Measurements from ENCODE around the gene DNAH12. TPM values are rescaled to one million over a fixed set of nuclear protein-coding genes. Genes with fewer than 3 reads are reported as not detected.

Gene DNAH12
- polyA plus RNA-seq, 2 of the 4 experiments (the other 2 are of a cell fraction): 0.05 to 0.09 TPM

DNA sequence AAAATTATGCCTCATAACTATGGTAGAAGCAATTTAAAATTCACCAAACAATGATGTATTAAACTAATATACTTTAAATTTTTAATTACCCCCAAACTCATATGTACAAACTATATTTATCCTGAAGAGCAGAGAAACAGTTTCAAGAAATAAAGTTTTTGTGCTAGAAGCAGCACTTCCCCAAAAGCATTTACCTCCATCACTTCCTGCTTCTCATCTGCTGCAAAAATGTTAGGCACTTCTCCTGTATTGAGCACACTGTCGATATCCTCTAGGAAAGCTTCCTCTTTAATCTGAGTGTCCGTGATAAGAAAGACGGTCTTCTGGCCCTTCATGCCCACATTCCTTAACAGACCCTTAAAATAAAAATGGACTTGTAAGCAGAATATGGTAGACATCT is 150.2 kb downstream of the DNAH12 start:
- CTCF ChIA-PET: interaction anchor here (0.6 kb wide), 1 partner anchor 570 kb away, joined by 4 read pairs; no protein-coding TSS in a partner anchor
- no peak for ATAC-seq
- POLR2A ChIA-PET: no interaction called here

DNA sequence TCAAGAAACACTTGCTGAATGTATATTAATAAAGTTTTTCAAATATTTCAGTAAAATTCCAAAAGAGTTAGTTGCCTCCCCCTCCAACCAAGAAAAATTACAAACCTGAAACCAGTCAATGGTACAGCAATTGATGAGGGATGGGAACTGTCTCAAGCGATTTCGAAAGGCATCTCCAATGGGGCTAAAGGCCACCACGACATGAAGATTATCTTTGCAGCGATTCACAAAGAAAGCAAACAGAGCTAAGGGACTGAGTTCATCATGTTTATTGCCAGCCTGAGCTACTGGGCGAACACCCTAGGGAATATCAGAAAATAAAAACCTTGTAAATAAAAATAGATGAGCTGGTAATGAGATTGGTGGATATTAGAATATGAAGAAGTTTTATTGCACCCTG is 152.4 kb downstream of the DNAH12 start:
- H3K27ac ChIP-seq: no peak overlapping the region
- POLR2A ChIA-PET: no interaction called here
- H3K4me1 ChIP-seq: no peaks in the 10 kb centered on the region
- DNase-seq (ENCODE audit: low read depth in 1 of 2, low spot score in 1 of 2) (no peak), ATAC-seq (no peak), FAIRE-seq (no peak)
- no peak overlapping the region for H3K4me2 ChIP-seq
- no peaks in the 10 kb centered on the region for H3K9me3 ChIP-seq
- CTCF ChIA-PET: no interaction called here
- WGBS (ENCODE audit: missing lambda C conversion rate): 51% methylated on average over 5 of the region's 5 CpGs
- TF ChIP-seq JUN (IDR thresholded peaks at IDR 0.05) (no peak), RARB (CRISPR knock-in tag; IDR thresholded peaks at IDR 0.05) (no peak), HOXB5 (CRISPR knock-in tag; IDR thresholded peaks at IDR 0.05) (no peak)
- no peak overlapping the region for H3K4me3 ChIP-seq

More for the DNA sequence above, 150.2 kb downstream of the DNAH12 start:
- DNase-seq (ENCODE audit: low read depth in 1 of 2, low spot score in 1 of 2): no peak
- H3K4me1 ChIP-seq: no peaks in the 10 kb centered on the region
- H3K9me3 ChIP-seq: no peaks in the 10 kb centered on the region
- H3K4me2 ChIP-seq: no peak overlapping the region
- H3K27ac ChIP-seq: no peak overlapping the region
- WGBS (ENCODE audit: missing lambda C conversion rate): 79% methylated on average over 3 of the region's 3 CpGs
- no peak overlapping the region for H3K4me3 ChIP-seq
- TF ChIP-seq EHMT2 (IDR thresholded peaks at IDR 0.05; ENCODE audit: low read depth) (no peak), BHLHE40 (IDR thresholded peaks at IDR 0.05; ENCODE audit: low read depth, low read length) (no peak), CHD2 (IDR thresholded peaks at IDR 0.05; ENCODE audit: low read length, partially characterized antibody) (no peak), JUNB (IDR thresholded peaks at IDR 0.05) (no peak), ZC3H11A (IDR thresholded peaks at IDR 0.05) (no peak), NFE2L2 (conservative IDR thresholded peaks at IDR 0.05; ENCODE audit: low read length) (no peak), MAFK (IDR thresholded peaks at IDR 0.05; ENCODE audit: partially characterized antibody) (no peak), CHD4 (IDR thresholded peaks at IDR 0.05; ENCODE audit: borderline replicate concordance) (no peak), HOXB5 (CRISPR knock-in tag; IDR thresholded peaks at IDR 0.05) (no peak), POLR2AphosphoS2 (conservative IDR thresholded peaks at IDR 0.05; ENCODE audit: low read length) (no peak), CBX2 (IDR thresholded peaks at IDR 0.05; ENCODE audit: borderline replicate concordance, low read depth) (no peak), HDAC2 (IDR thresholded peaks at IDR 0.05) (no peak)
- TF ChIP-seq, protein P1, sequence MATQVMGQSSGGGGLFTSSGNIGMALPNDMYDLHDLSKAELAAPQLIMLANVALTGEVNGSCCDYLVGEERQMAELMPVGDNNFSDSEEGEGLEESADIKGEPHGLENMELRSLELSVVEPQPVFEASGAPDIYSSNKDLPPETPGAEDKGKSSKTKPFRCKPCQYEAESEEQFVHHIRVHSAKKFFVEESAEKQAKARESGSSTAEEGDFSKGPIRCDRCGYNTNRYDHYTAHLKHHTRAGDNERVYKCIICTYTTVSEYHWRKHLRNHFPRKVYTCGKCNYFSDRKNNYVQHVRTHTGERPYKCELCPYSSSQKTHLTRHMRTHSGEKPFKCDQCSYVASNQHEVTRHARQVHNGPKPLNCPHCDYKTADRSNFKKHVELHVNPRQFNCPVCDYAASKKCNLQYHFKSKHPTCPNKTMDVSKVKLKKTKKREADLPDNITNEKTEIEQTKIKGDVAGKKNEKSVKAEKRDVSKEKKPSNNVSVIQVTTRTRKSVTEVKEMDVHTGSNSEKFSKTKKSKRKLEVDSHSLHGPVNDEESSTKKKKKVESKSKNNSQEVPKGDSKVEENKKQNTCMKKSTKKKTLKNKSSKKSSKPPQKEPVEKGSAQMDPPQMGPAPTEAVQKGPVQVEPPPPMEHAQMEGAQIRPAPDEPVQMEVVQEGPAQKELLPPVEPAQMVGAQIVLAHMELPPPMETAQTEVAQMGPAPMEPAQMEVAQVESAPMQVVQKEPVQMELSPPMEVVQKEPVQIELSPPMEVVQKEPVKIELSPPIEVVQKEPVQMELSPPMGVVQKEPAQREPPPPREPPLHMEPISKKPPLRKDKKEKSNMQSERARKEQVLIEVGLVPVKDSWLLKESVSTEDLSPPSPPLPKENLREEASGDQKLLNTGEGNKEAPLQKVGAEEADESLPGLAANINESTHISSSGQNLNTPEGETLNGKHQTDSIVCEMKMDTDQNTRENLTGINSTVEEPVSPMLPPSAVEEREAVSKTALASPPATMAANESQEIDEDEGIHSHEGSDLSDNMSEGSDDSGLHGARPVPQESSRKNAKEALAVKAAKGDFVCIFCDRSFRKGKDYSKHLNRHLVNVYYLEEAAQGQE (IDR thresholded peaks at IDR 0.05): no peak
- TF ChIP-seq, protein P2, sequence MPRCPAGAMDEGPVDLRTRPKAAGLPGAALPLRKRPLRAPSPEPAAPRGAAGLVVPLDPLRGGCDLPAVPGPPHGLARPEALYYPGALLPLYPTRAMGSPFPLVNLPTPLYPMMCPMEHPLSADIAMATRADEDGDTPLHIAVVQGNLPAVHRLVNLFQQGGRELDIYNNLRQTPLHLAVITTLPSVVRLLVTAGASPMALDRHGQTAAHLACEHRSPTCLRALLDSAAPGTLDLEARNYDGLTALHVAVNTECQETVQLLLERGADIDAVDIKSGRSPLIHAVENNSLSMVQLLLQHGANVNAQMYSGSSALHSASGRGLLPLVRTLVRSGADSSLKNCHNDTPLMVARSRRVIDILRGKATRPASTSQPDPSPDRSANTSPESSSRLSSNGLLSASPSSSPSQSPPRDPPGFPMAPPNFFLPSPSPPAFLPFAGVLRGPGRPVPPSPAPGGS (IDR thresholded peaks at IDR 0.05): no peak
- no peak for FAIRE-seq

DNA sequence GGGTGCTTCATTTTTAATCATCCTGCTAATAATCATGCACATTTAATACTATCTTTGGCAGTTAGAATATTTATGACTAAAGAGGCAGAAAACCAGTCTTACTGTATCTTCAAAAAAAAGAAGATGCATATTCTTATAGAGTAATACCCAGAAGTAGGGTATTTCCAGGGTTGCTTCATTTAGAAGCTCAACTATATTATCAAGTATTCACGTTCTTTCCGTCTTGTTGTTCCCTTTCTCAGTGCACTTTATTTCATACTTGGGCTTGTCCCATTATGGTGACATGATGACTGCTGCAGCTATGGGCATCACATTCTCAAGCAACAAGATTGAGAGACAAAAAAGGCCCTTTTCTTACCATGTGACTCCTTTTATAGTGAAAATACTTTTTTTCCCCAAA is 154.9 kb downstream of the DNAH12 start:
- CTCF ChIA-PET: interaction anchor here (1.0 kb wide), 1 partner anchor 8 kb away, joined by 3 read pairs; no protein-coding TSS in a partner anchor
- ATAC-seq: no peak
- Histone ChIP-seq H3K4me1 (no peaks in the 10 kb centered on the region), H3K4me2 (no peak overlapping the region), H3K9me3 (no peaks in the 10 kb centered on the region), H3K27ac (no peak overlapping the region), H3K4me3 (no peak overlapping the region)
- no peak for DNase-seq (ENCODE audit: low read depth in 1 of 2, low spot score in 1 of 2)
- 34% methylated on average over 2 of the region's 2 CpGs for WGBS (ENCODE audit: missing lambda C conversion rate)
- POLR2A ChIA-PET: no interaction called here
- no peak for FAIRE-seq
- TF ChIP-seq TFCP2L1 (CRISPR knock-in tag; IDR thresholded peaks at IDR 0.05) (no peak), HOXB13 (CRISPR knock-in tag; IDR thresholded peaks at IDR 0.05; ENCODE audit: low read depth) (no peak), MYC (IDR thresholded peaks at IDR 0.05; ENCODE audit: borderline replicate concordance, low read length) (no peak), FOXS1 (CRISPR knock-in tag; IDR thresholded peaks at IDR 0.05) (no peak), HDAC2 (IDR thresholded peaks at IDR 0.05) (no peak), RNF2 (IDR thresholded peaks at IDR 0.05; ENCODE audit: borderline replicate concordance, low read depth) (no peak), EHF (CRISPR knock-in tag; IDR thresholded peaks at IDR 0.05) (no peak)
- TF ChIP-seq, protein P3, sequence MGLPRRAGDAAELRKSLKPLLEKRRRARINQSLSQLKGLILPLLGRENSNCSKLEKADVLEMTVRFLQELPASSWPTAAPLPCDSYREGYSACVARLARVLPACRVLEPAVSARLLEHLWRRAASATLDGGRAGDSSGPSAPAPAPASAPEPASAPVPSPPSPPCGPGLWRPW (IDR thresholded peaks at IDR 0.05): no peak
- TF ChIP-seq, protein P4, sequence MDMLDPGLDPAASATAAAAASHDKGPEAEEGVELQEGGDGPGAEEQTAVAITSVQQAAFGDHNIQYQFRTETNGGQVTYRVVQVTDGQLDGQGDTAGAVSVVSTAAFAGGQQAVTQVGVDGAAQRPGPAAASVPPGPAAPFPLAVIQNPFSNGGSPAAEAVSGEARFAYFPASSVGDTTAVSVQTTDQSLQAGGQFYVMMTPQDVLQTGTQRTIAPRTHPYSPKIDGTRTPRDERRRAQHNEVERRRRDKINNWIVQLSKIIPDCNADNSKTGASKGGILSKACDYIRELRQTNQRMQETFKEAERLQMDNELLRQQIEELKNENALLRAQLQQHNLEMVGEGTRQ (IDR thresholded peaks at IDR 0.05): no peak
- TF ChIP-seq, protein P5, sequence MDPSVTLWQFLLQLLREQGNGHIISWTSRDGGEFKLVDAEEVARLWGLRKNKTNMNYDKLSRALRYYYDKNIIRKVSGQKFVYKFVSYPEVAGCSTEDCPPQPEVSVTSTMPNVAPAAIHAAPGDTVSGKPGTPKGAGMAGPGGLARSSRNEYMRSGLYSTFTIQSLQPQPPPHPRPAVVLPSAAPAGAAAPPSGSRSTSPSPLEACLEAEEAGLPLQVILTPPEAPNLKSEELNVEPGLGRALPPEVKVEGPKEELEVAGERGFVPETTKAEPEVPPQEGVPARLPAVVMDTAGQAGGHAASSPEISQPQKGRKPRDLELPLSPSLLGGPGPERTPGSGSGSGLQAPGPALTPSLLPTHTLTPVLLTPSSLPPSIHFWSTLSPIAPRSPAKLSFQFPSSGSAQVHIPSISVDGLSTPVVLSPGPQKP (IDR thresholded peaks at IDR 0.05; ENCODE audit: low read depth, low read length): no peak
- TF ChIP-seq, protein P6, sequence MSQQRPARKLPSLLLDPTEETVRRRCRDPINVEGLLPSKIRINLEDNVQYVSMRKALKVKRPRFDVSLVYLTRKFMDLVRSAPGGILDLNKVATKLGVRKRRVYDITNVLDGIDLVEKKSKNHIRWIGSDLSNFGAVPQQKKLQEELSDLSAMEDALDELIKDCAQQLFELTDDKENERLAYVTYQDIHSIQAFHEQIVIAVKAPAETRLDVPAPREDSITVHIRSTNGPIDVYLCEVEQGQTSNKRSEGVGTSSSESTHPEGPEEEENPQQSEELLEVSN (IDR thresholded peaks at IDR 0.05; ENCODE audit: borderline replicate concordance, low read depth): no peak

Data from A549 (cell line).